HepG2 (cell line): Measurements from ENCODE around the gene IQCE. TPM values are rescaled to one million over a fixed set of nuclear protein-coding genes. Genes with fewer than 3 reads are reported as not detected.

Source experiments
- ATAC-seq: fragments of 200-7000 bp; cut with Tn5 transposase; 3 replicates; pipeline ENCODE4 v1.9.1; 2020; ENCODE audit warnings: mild to moderate bottlenecking, moderate library complexity
- BruUV-seq: library from RNA; stranded (reverse); fragments of 400-500 nt; replicated peaks from 2 replicates; lab custom pipeline; 2021; lab: Mats Ljungman, UMichigan
- CTCF ChIA-PET: fragments of 300-600 bp; formaldehyde crosslinking; extraction: SDS; loops from one replicate; lab custom pipeline; 2021; ENCODE audit warnings: low total read pairs, inconsistent platforms, low intra/inter-chr PET ratio; lab: Yijun Ruan, JAX
- POLR2A ChIA-PET: fragments of 350-600 bp; sonication (Branson Sonifier 250); formaldehyde crosslinking; loops from one replicate; lab custom pipeline; 2020; ENCODE audit warnings: antibody characterized with exemption, inconsistent platforms; lab: Yijun Ruan, JAX
- DNase-seq: peaks from one replicate; pipeline ENCODE4 v3.0.0-alpha.2; 2015; ENCODE audit warnings: low spot score
- FAIRE-seq: peaks from 3 replicates; lab custom pipeline; 2011; peaks lifted over from hg19 to GRCh38; lab: Jason Lieb, UNC
- H2AFZ ChIP-seq: one replicate; pipeline ENCODE4 v1.6.1; 2011; ENCODE audit warnings: low read length, inconsistent platforms
- H3K27ac ChIP-seq: fragments of 300-600 bp; 3 replicates; pipeline ENCODE4 v1.8.0; 2011; ENCODE audit warnings: mixed run types, mild to moderate bottlenecking, mixed read lengths, low read length, inconsistent platforms; ENCODE audit not compliant: insufficient read depth; ENCODE audit errors: extremely low read length
- H3K27me3 ChIP-seq, 2 experiments: fragments of 200-600 bp in 1 of 2; 2 replicates in 1 of 2; 3 replicates in 1 of 2; pipeline versions ENCODE4 v1.6.0 to v1.8.0; 2011; ENCODE audit warnings: low read length in 2 of 2, mild to moderate bottlenecking in 2 of 2, moderate library complexity in 2 of 2, inconsistent platforms in 1 of 2; ENCODE audit not compliant: insufficient read depth in 2 of 2, control insufficient read depth in 1 of 2
- H3K36me3 ChIP-seq, 2 experiments: fragments of 200-600 bp in 1 of 2; replicated peaks in 1 of 2; 2 replicates in 1 of 2; 3 replicates in 1 of 2; pipeline versions ENCODE4 v1.5.1 to v1.8.0; 2011; ENCODE audit warnings: low read length in 2 of 2, inconsistent platforms in 1 of 2; ENCODE audit not compliant: insufficient read depth in 2 of 2, control insufficient read depth in 1 of 2
- H3K4me1 ChIP-seq: 2 replicates; pipeline ENCODE4 v1.5.1; 2012; ENCODE audit warnings: low read length, inconsistent platforms; ENCODE audit not compliant: insufficient read depth
- H3K4me2 ChIP-seq: 2 replicates; pipeline ENCODE4 v1.6.0; 2011; ENCODE audit warnings: low read depth, low read length, inconsistent platforms
- H3K4me3 ChIP-seq, 3 experiments: fragments of 200-600 bp in 1 of 3; sonication (generic), shearing (Covaris generic) in 1 of 3; replicated peaks in 1 of 3; 2 replicates each; pipeline ENCODE4 v1.5.1; 2011 to 2016; ENCODE audit warnings: low read length in 3 of 3, inconsistent platforms in 2 of 3, low read depth in 2 of 3, mild to moderate bottlenecking in 2 of 3, control low read depth in 1 of 3, mixed read lengths in 1 of 3; ENCODE audit not compliant: insufficient read depth in 1 of 3
- H3K79me2 ChIP-seq: one replicate; pipeline ENCODE4 v1.6.1; 2011; ENCODE audit warnings: low read length, inconsistent platforms; ENCODE audit not compliant: insufficient read depth
- H3K9ac ChIP-seq: 2 replicates; pipeline ENCODE4 v1.6.0; 2011; ENCODE audit warnings: mild to moderate bottlenecking, low read depth, low read length, inconsistent platforms; ENCODE audit not compliant: insufficient read depth
- H3K9me3 ChIP-seq: 2 replicates; pipeline ENCODE4 v1.5.1; 2012; ENCODE audit warnings: mild to moderate bottlenecking, low read length
- H4K20me1 ChIP-seq: 2 replicates; pipeline ENCODE4 v1.6.0; 2011; ENCODE audit warnings: inconsistent platforms, mild to moderate bottlenecking, low read length, moderate library complexity; ENCODE audit not compliant: insufficient read depth
- AGO2 ChIP-seq: fragments of 200-400 bp; formaldehyde crosslinking; optimal IDR thresholded peaks from 2 replicates; pipeline ENCODE3; 2017; ENCODE audit warnings: mild to moderate bottlenecking, low read depth, low read length, moderate library complexity
- AKAP8 ChIP-seq: sonication (generic); formaldehyde crosslinking; IDR thresholded peaks from 2 replicates; pipeline ENCODE4 v1.5.1; 2020; ENCODE audit warnings: mild to moderate bottlenecking, missing genetic modification reagents
- ARNT ChIP-seq: fragments of 450-650 bp; IDR thresholded peaks from 2 replicates; pipeline ENCODE4 v1.6.1; 2017
- HNRNPL ChIP-seq: fragments of 200-400 bp; formaldehyde crosslinking; IDR thresholded peaks from 2 replicates; pipeline ENCODE4 v1.6.1; 2017; ENCODE audit warnings: mild to moderate bottlenecking, low read depth, low read length
- REST ChIP-seq, 2 experiments: IDR thresholded peaks; 2 replicates each; pipeline ENCODE4 v1.6.1; 2011 to 2012; ENCODE audit warnings: low read length in 2 of 2, borderline replicate concordance in 1 of 2, low read depth in 1 of 2, mild to moderate bottlenecking in 1 of 2, moderate library complexity in 1 of 2
- SETDB1 ChIP-seq: sonication (generic); formaldehyde crosslinking; IDR thresholded peaks from 2 replicates; pipeline ENCODE4 v1.5.1; 2020; ENCODE audit warnings: missing genetic modification reagents, mild to moderate bottlenecking, borderline replicate concordance
- ZBTB49 ChIP-seq: sonication (generic); formaldehyde crosslinking; IDR thresholded peaks from 2 replicates; pipeline ENCODE4 v1.4.0; 2020; ENCODE audit warnings: missing genetic modification reagents, borderline replicate concordance
- ZNF546 ChIP-seq: sonication (generic); formaldehyde crosslinking; conservative IDR thresholded peaks from 2 replicates; pipeline ENCODE4 v1.8.1; 2023; ENCODE audit warnings: mild to moderate bottlenecking, missing genetic modification reagents
- ZNF652 ChIP-seq: IDR thresholded peaks from 2 replicates; pipeline ENCODE4 v1.6.1; 2016; ENCODE audit warnings: low read depth, borderline replicate concordance
- WGBS: methylation state at CpG from one replicate; pipeline ENCODE4 v1.1.6; 2017; ENCODE audit warnings: low lambda C conversion rate; 5-methylcytosine and 5-hydroxymethylcytosine counted together
- in situ Hi-C: cut with HindIII; loops from 2 replicates; pipeline ENCODE4 v1.10.0; 2017; ENCODE audit warnings: low pct_unique_long_range_greater_than_20kb; ENCODE audit not compliant: extremely low pct_ligation_motif_present
- intact Hi-C: fragments of 100-400 bp; cut with micrococcal nuclease; formaldehyde crosslinking; loops from one replicate; pipeline ENCODE4 v1.10.0; 2022; ENCODE audit not compliant: unreplicated experiment
- polyA plus RNA-seq, 8 experiments: library from polyadenylated mRNA; depleted of rRNA in 3 of 8; stranded (reverse) in 7 of 8; unstranded in 1 of 8; fragments of >200 nt; fragmentation: Illumina TruSeq in 4 of 8; extraction: Trizol in 4 of 8; gene quantifications; 2 replicates each; pipeline versions ENCODE4 v1.2.1 to v1.2.3, GENCODE V29; 2011 to 2016; ENCODE audit warnings: low read depth in 4 of 8, missing spikeins in 1 of 8, mixed read lengths in 1 of 8; ENCODE audit not compliant: insufficient read depth in 1 of 8
- total RNA-seq, 5 experiments: library from RNA; depleted of rRNA; stranded (reverse); fragments of >200 nt; fragmentation: Illumina TruSeq; extraction: Trizol; gene quantifications; 2 replicates each; pipeline ENCODE4 v1.2.3, GENCODE V29; 2016; ENCODE audit warnings: low read depth in 1 of 5

Gene IQCE
- total and polyA plus RNA-seq, 2 of the 13 experiments (the other 11 are each of a cell fraction or from before 2014, with no cell fraction given) = 1.5 to 2.5 TPM

- no peak for TF ChIP-seq SETDB1 (CRISPR knock-in tag)
- 0 out of 2 replicates have a peak, but pooled peaks have one; percentile 13 for TF ChIP-seq HNRNPL
- TF ChIP-seq AGO2 = peak; percentile 56
These were observed 85.9 kb downstream of the IQCE start (continued) for GRCh38 chr7:2644562-2645273.

- peaks cover 34% of the 10 kb centered on the region; the same call in 1 of the 2 replicates for H4K20me1 ChIP-seq
- H3K4me1 ChIP-seq = peaks cover 30% of the 10 kb centered on the region
- no peak overlapping the region for H3K4me2 ChIP-seq
- ATAC-seq (no peak), FAIRE-seq (no peak)
- no peak overlapping the region for H3K27ac ChIP-seq
- no peaks in the 10 kb centered on the region for H3K27me3 ChIP-seq
- in situ Hi-C loops = loop anchor here (10.0 kb wide), 1 partner anchor 81 kb away; no protein-coding TSS in a partner anchor
- H3K9ac ChIP-seq = no peak overlapping the region
- H2AFZ ChIP-seq = no peak overlapping the region
- no peak for TF ChIP-seq ZBTB49 (CRISPR knock-in tag)
- TF ChIP-seq ARNT = no peak
- TF ChIP-seq AKAP8 = peak; percentile 11
- TF ChIP-seq REST (IDR thresholded peaks at IDR 0.05; ENCODE audit: borderline replicate concordance in 1 of 2, low read depth in 1 of 2, low read length in 2 of 2) = no peak
- no peak for TF ChIP-seq ZNF652
- no peak for TF ChIP-seq ZNF546 (CRISPR knock-in tag)
- TF ChIP-seq, all 625 proteins: peak for 1
- Histone ChIP-seq H3K36me3 (peaks cover 17 to 24% of the 10 kb centered on the region in 2 experiments; a peak in 4 of 5 replicates), H3K79me2 (peaks cover 23% of the 10 kb centered on the region), H3K9me3 (no peaks in the 10 kb centered on the region), H3K4me3 (no peak overlapping the region)
- BruUV-seq = no TSS peak
- CTCF ChIA-PET = no interaction called here
- DNase-seq = no peak
- POLR2A ChIA-PET = interaction anchor here (1.5 kb wide), 1 partner anchor 15 kb away, joined by 3 read pairs; no protein-coding TSS in a partner anchor
- WGBS = 96% methylated on average over 12 of the region's 14 CpGs
- intact Hi-C loops = no loop called here
These were observed 86.6 kb downstream of the IQCE start for GRCh38 chr7:2645274-2645868.
